DOHH2 (cell line): ENCODE measurements around the gene NCKIPSD.

ENCODE experiments used
- H3F3A ChIP-seq: fragments of 200-600 bp; sonication (generic), shearing (Covaris generic); 2 replicates; pipeline ENCODE4 v1.6.0; 2016; ENCODE audit warnings: antibody characterized with exemption, mild to moderate bottlenecking; ENCODE audit not compliant: control insufficient read depth, insufficient read depth
- H3K27ac ChIP-seq: fragments of 200-600 bp; sonication (generic); 2 replicates; pipeline ENCODE4 v1.5.1; 2014; ENCODE audit warnings: low read depth, mild to moderate bottlenecking, low read length, moderate library complexity
- H3K27me3 ChIP-seq: fragments of 200-600 bp; sonication (generic); 2 replicates; pipeline ENCODE4 v1.6.1; 2014; ENCODE audit warnings: mild to moderate bottlenecking, low read length, mixed read lengths; ENCODE audit not compliant: control insufficient read depth
- H3K36me3 ChIP-seq: fragments of 200-600 bp; sonication (generic); 2 replicates; pipeline ENCODE4 v1.6.1; 2014; ENCODE audit warnings: mild to moderate bottlenecking, low read length, moderate library complexity, mixed read lengths; ENCODE audit not compliant: control insufficient read depth
- H3K4me1 ChIP-seq: fragments of 200-600 bp; sonication (generic); 2 replicates; pipeline ENCODE4 v1.6.1; 2014; ENCODE audit warnings: mild to moderate bottlenecking, low read length, mixed read lengths; ENCODE audit not compliant: control insufficient read depth
- H3K4me2 ChIP-seq: fragments of 200-600 bp; sonication (generic); 2 replicates; pipeline ENCODE4 v1.6.0; 2014; ENCODE audit warnings: mild to moderate bottlenecking, low read length, moderate library complexity
- H3K4me3 ChIP-seq: fragments of 200-600 bp; sonication (generic); 2 replicates; pipeline ENCODE4 v1.5.1; 2014; ENCODE audit warnings: mild to moderate bottlenecking, low read length, mixed read lengths
- H3K79me2 ChIP-seq: fragments of 200-600 bp; sonication (generic); 2 replicates; pipeline ENCODE4 v1.6.1; 2014; ENCODE audit warnings: mild to moderate bottlenecking, low read length, mixed read lengths; ENCODE audit not compliant: control insufficient read depth
- H3K9me2 ChIP-seq: fragments of 200-600 bp; sonication (generic); replicated peaks from 2 replicates; pipeline ENCODE4 v1.6.1; 2014; ENCODE audit warnings: mild to moderate bottlenecking, low read length, mixed read lengths; ENCODE audit not compliant: control insufficient read depth
- H3K9me3 ChIP-seq: fragments of 200-600 bp; sonication (generic); 2 replicates; pipeline ENCODE4 v1.6.1; 2014; ENCODE audit warnings: antibody characterized with exemption, low read length, mixed read lengths; ENCODE audit not compliant: control insufficient read depth, insufficient read depth
- H4K20me1 ChIP-seq: fragments of 200-600 bp; sonication (generic); 2 replicates; pipeline ENCODE4 v1.6.0; 2014; ENCODE audit warnings: low read depth, mild to moderate bottlenecking, antibody characterized with exemption, low read length, moderate library complexity; ENCODE audit not compliant: control insufficient read depth, insufficient read depth
- EZH2phosphoT487 ChIP-seq: fragments of 200-600 bp; sonication (generic); IDR thresholded peaks from 2 replicates; pipeline ENCODE4 v1.6.1; 2017; ENCODE audit warnings: borderline replicate concordance, mild to moderate bottlenecking, antibody characterized with exemption, low read length, moderate library complexity, mixed read lengths
- TF ChIP-seq, protein P1 (sequence below): fragments of 200-600 bp; sonication (generic); IDR thresholded peaks from one replicate; pipeline ENCODE4 v1.5.1; 2014; ENCODE audit warnings: antibody characterized with exemption, mild to moderate bottlenecking, low read depth, low read length; ENCODE audit not compliant: poor library complexity, severe bottlenecking

The NCKIPSD gene

DNA sequence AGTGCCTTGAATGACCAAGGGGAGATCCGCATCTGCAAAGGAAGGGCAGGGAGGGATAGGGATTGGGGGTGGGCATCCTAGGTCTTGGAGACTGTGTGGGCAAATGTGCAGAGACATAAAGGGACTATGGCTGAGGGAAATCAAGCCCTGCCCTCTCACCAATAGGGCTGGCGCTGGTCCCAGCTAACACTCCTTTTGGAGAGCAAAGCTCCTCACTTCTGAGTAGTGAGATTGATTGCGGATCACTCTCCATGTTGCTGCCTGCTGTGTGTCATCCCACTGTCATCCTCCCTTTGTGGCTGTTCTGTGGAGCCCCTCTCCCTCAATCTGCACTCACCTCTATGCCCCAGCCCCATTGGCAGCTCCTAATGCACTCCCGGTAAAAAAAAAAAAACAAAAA is 20.8 kb downstream of the NCKIPSD start:
- Histone ChIP-seq H3K27me3 (no peaks in the 10 kb centered on the region), H3K36me3 (no peaks in the 10 kb centered on the region), H3K79me2 (no peaks in the 10 kb centered on the region), H3K4me1 (peaks cover 10% of the 10 kb centered on the region; the same call in 1 of the 2 replicates), H3K9me3 (no peaks in the 10 kb centered on the region), H3F3A (no peaks in the 10 kb centered on the region; the same call in 1 of the 2 replicates), H3K9me2 (no peaks in the 10 kb centered on the region), H3K27ac (no peak overlapping the region), H3K4me3 (no peak overlapping the region), H3K4me2 (no peak overlapping the region), H4K20me1 (no peaks in the 10 kb centered on the region)
- TF ChIP-seq, protein P1, sequence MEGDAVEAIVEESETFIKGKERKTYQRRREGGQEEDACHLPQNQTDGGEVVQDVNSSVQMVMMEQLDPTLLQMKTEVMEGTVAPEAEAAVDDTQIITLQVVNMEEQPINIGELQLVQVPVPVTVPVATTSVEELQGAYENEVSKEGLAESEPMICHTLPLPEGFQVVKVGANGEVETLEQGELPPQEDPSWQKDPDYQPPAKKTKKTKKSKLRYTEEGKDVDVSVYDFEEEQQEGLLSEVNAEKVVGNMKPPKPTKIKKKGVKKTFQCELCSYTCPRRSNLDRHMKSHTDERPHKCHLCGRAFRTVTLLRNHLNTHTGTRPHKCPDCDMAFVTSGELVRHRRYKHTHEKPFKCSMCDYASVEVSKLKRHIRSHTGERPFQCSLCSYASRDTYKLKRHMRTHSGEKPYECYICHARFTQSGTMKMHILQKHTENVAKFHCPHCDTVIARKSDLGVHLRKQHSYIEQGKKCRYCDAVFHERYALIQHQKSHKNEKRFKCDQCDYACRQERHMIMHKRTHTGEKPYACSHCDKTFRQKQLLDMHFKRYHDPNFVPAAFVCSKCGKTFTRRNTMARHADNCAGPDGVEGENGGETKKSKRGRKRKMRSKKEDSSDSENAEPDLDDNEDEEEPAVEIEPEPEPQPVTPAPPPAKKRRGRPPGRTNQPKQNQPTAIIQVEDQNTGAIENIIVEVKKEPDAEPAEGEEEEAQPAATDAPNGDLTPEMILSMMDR, result no peak
- TF ChIP-seq EZH2phosphoT487, result no peak

DNA sequence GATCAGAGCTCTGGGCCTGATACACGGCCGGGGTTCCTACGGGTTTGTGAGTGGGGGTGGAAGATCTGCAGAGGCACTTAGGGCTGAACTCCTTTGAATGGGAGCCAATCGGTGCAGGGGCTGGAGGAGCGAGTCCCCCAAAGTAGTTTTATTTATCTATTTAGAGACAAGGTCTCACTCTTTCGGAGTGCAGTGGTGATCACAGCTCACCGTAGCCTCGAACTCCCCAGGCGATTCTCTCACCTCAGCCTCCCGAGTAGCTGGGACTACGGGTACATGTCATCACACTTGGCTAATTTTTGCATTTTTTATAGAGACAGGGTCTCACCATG is 21.4 kb downstream of the NCKIPSD start:
- H3K4me1 ChIP-seq, result peaks cover 10% of the 10 kb centered on the region; the same call in 1 of the 2 replicates
- no peaks in the 10 kb centered on the region for H3K9me2 ChIP-seq
- no peak overlapping the region for H3K4me2 ChIP-seq
- H4K20me1 ChIP-seq, result no peaks in the 10 kb centered on the region
- no peak overlapping the region for H3K27ac ChIP-seq
- H3K9me3 ChIP-seq, result no peaks in the 10 kb centered on the region
- H3K27me3 ChIP-seq, result no peaks in the 10 kb centered on the region
- H3K4me3 ChIP-seq, result no peak overlapping the region
- no peaks in the 10 kb centered on the region for H3K79me2 ChIP-seq
- H3F3A ChIP-seq, result no peaks in the 10 kb centered on the region; the same call in 1 of the 2 replicates
- TF ChIP-seq, protein P1, result peak; percentile 27
- TF ChIP-seq EZH2phosphoT487, result no peak
- H3K36me3 ChIP-seq, result no peaks in the 10 kb centered on the region

- Histone ChIP-seq H3K4me3 (no peak overlapping the region), H3K27ac (no peak overlapping the region), H3K9me2 (no peaks in the 10 kb centered on the region), H3K79me2 (no peaks in the 10 kb centered on the region), H3K4me1 (peaks cover 10% of the 10 kb centered on the region; the same call in 1 of the 2 replicates), H3K4me2 (0 out of 2 replicates have a peak overlapping the region, but pooled peaks have one; percentile 2), H3K9me3 (no peaks in the 10 kb centered on the region), H3K36me3 (no peaks in the 10 kb centered on the region), H4K20me1 (no peaks in the 10 kb centered on the region), H3F3A (no peaks in the 10 kb centered on the region; the same call in 1 of the 2 replicates), H3K27me3 (no peaks in the 10 kb centered on the region)
- no peak for TF ChIP-seq EZH2phosphoT487
- TF ChIP-seq, protein P1, result peak; percentile 77
These were observed 22.0 kb downstream of the NCKIPSD start for GRCh38 chr3:48663489-48664312.
